Loucy (cell line): ENCODE results near the gene REC114.

Experiments used
- EZH2phosphoT487 ChIP-seq: fragments of 200-600 bp; IDR thresholded peaks from 2 replicates; pipeline ENCODE4 v1.6.1; 2018; ENCODE audit warnings: antibody characterized with exemption, mild to moderate bottlenecking, moderate library complexity, borderline replicate concordance
- TF ChIP-seq, protein P1 (sequence below): fragments of 200-600 bp; sonication (generic); conservative IDR thresholded peaks from 2 replicates; pipeline ENCODE4 v1.5.1; 2014; ENCODE audit warnings: mild to moderate bottlenecking, antibody characterized with exemption, low read length

DNA sequence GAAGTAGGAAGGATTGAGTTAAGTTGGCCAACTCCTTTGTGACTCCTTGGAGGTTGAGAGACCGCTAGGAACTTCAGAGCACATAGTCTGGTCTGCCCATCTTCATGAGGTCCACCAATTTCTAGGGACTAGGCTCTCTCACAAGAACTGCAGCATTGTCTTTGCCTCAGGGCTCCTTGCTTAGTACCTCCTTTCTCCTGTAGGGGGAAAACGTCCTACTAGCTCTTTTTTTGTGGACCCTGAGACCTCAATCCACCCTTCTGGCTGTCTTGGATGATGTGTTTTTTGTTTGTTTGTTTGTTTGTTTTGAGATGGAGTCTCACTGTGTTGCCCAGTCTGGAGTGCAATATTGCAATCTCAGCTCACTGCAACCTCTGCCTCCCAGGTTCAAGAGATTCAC, 21.6 kb downstream of the REC114 start:
- TF ChIP-seq, protein P1, sequence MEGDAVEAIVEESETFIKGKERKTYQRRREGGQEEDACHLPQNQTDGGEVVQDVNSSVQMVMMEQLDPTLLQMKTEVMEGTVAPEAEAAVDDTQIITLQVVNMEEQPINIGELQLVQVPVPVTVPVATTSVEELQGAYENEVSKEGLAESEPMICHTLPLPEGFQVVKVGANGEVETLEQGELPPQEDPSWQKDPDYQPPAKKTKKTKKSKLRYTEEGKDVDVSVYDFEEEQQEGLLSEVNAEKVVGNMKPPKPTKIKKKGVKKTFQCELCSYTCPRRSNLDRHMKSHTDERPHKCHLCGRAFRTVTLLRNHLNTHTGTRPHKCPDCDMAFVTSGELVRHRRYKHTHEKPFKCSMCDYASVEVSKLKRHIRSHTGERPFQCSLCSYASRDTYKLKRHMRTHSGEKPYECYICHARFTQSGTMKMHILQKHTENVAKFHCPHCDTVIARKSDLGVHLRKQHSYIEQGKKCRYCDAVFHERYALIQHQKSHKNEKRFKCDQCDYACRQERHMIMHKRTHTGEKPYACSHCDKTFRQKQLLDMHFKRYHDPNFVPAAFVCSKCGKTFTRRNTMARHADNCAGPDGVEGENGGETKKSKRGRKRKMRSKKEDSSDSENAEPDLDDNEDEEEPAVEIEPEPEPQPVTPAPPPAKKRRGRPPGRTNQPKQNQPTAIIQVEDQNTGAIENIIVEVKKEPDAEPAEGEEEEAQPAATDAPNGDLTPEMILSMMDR = peak; percentile 49
- TF ChIP-seq EZH2phosphoT487 = no peak
